H9 (cell line): Measurements from ENCODE around the gene OTUD3. TPM values are rescaled to one million over a fixed set of nuclear protein-coding genes. Genes with fewer than 3 reads are reported as not detected.

Experiments used
- DNase-seq: peaks from one replicate; pipeline ENCODE4 v3.0.0-alpha.2; 2017
- H2AFZ ChIP-seq: one replicate; pipeline ENCODE4 v1.6.1; 2013; ENCODE audit warnings: mild to moderate bottlenecking, low read length, control low read depth, moderate library complexity
- H2AK5ac ChIP-seq: 2 replicates; pipeline ENCODE4 v1.6.1; 2013; ENCODE audit warnings: low read length, control low read depth, mixed read lengths; ENCODE audit not compliant: insufficient read length
- H2BK120ac ChIP-seq: one replicate; pipeline ENCODE4 v1.6.1; 2013; ENCODE audit warnings: low read depth, mild to moderate bottlenecking, low read length, control low read depth, inconsistent platforms; ENCODE audit not compliant: poor library complexity, severe bottlenecking
- H2BK12ac ChIP-seq: 2 replicates; pipeline ENCODE4 v1.6.1; 2013; ENCODE audit warnings: low read length, control low read depth, mixed read lengths, low read depth; ENCODE audit not compliant: insufficient read length
- H2BK15ac ChIP-seq: 2 replicates; pipeline ENCODE4 v1.6.1; 2013; ENCODE audit warnings: low read depth, low read length, control low read depth
- H2BK20ac ChIP-seq: one replicate; pipeline ENCODE4 v1.6.1; 2013; ENCODE audit warnings: low read depth, mild to moderate bottlenecking, low read length, control low read depth, inconsistent platforms; ENCODE audit not compliant: poor library complexity, severe bottlenecking
- H2BK5ac ChIP-seq: 2 replicates; pipeline ENCODE4 v1.6.1; 2013; ENCODE audit warnings: low read length, control low read depth, mixed read lengths; ENCODE audit not compliant: insufficient read length
- H3K14ac ChIP-seq: 2 replicates; pipeline ENCODE4 v1.6.1; 2013; ENCODE audit warnings: low read length, control low read depth; ENCODE audit not compliant: insufficient read depth
- H3K18ac ChIP-seq: 2 replicates; pipeline ENCODE4 v1.6.1; 2013; ENCODE audit warnings: low read depth, mild to moderate bottlenecking, mixed read lengths, low read length, control low read depth; ENCODE audit not compliant: insufficient read length
- H3K23ac ChIP-seq: 2 replicates; pipeline ENCODE4 v1.6.1; 2013; ENCODE audit warnings: low read length, control low read depth, mixed read lengths, low read depth; ENCODE audit not compliant: insufficient read length
- H3K23me2 ChIP-seq: 2 replicates; pipeline ENCODE4 v1.6.1; 2013; ENCODE audit warnings: low read depth, mild to moderate bottlenecking, mixed read lengths, low read length, control low read depth; ENCODE audit not compliant: insufficient read length, poor library complexity, severe bottlenecking
- H3K27ac ChIP-seq: 2 replicates; pipeline ENCODE4 v1.5.1; 2013; ENCODE audit warnings: low read length, control low read depth, mixed read lengths, low read depth; ENCODE audit not compliant: insufficient read length
- H3K27me3 ChIP-seq: 2 replicates; pipeline ENCODE4 v1.6.1; 2013; ENCODE audit warnings: low read length, control low read depth, inconsistent platforms; ENCODE audit not compliant: insufficient read depth
- H3K4ac ChIP-seq: 2 replicates; pipeline ENCODE4 v1.6.1; 2013; ENCODE audit warnings: low read depth, mild to moderate bottlenecking, control low read depth, inconsistent platforms, low read length, moderate library complexity
- H3K4me1 ChIP-seq: 2 replicates; pipeline ENCODE4 v1.6.1; 2013; ENCODE audit warnings: low read length, control low read depth, inconsistent platforms; ENCODE audit not compliant: insufficient read depth
- H3K4me2 ChIP-seq: 2 replicates; pipeline ENCODE4 v1.6.1; 2013; ENCODE audit warnings: low read length, control low read depth, mixed read lengths; ENCODE audit not compliant: insufficient read length, insufficient read depth
- H3K56ac ChIP-seq: 2 replicates; pipeline ENCODE4 v1.6.1; 2013; ENCODE audit warnings: low read depth, mild to moderate bottlenecking, mixed read lengths, low read length, control low read depth; ENCODE audit not compliant: insufficient read length
- H3K79me1 ChIP-seq: 2 replicates; pipeline ENCODE4 v1.6.1; 2013; ENCODE audit warnings: low read depth, mild to moderate bottlenecking, moderate library complexity, low read length, control low read depth, inconsistent platforms; ENCODE audit not compliant: insufficient read depth, poor library complexity, severe bottlenecking
- H3K79me2 ChIP-seq: 2 replicates; pipeline ENCODE4 v1.6.1; 2013; ENCODE audit warnings: low read length, control low read depth, inconsistent platforms; ENCODE audit not compliant: insufficient read depth
- H3K9ac ChIP-seq: 2 replicates; pipeline ENCODE4 v1.6.1; 2013; ENCODE audit warnings: low read length, control low read depth, mixed read lengths; ENCODE audit not compliant: insufficient read length; ENCODE audit errors: extremely low read depth
- H3K9me3 ChIP-seq: one replicate; pipeline ENCODE4 v1.6.1; 2013; ENCODE audit warnings: low read depth, low read length, inconsistent platforms; ENCODE audit not compliant: control insufficient read depth
- H3T11ph ChIP-seq: one replicate; pipeline ENCODE4 v1.6.1; 2013; ENCODE audit warnings: mild to moderate bottlenecking, low read length, control low read depth, inconsistent platforms
- H4K20me1 ChIP-seq: one replicate; pipeline ENCODE4 v1.6.1; 2013; ENCODE audit not compliant: control insufficient read depth, insufficient read length, insufficient read depth
- H4K5ac ChIP-seq: 2 replicates; pipeline ENCODE4 v1.6.1; 2013; ENCODE audit warnings: low read depth, mild to moderate bottlenecking, mixed read lengths, low read length, control low read depth; ENCODE audit not compliant: insufficient read length
- H4K8ac ChIP-seq: replicated peaks from 2 replicates; pipeline ENCODE4 v1.6.1; 2013; ENCODE audit warnings: low read length, control low read depth, mixed read lengths, low read depth; ENCODE audit not compliant: insufficient read length
- H4K91ac ChIP-seq: 2 replicates; pipeline ENCODE4 v1.6.1; 2013; ENCODE audit warnings: low read depth, mild to moderate bottlenecking, moderate library complexity, mixed read lengths, low read length, control low read depth; ENCODE audit not compliant: insufficient read length
- H3K27ac Mint-ChIP-seq, 3 experiments: 2 replicates in 2 of 3; 3 replicates in 1 of 3; pipeline ENCODE4 v1.8.0; 2020 to 2021; ENCODE audit warnings: mixed read lengths in 3 of 3, mild to moderate bottlenecking in 1 of 3, moderate library complexity in 1 of 3
- H3K27me3 Mint-ChIP-seq: 2 replicates; pipeline ENCODE4 v1.8.0; 2021; ENCODE audit warnings: low read depth, mild to moderate bottlenecking, moderate library complexity, mixed read lengths
- H3K36me3 Mint-ChIP-seq, 3 experiments: 2 replicates in 2 of 3; 3 replicates in 1 of 3; pipeline ENCODE4 v1.8.0; 2020 to 2021; ENCODE audit warnings: low read depth in 3 of 3, mixed read lengths in 3 of 3; ENCODE audit not compliant: insufficient read depth in 1 of 3
- H3K4me1 Mint-ChIP-seq, 2 experiments: 2 replicates each; pipeline ENCODE4 v1.8.0; 2020; ENCODE audit warnings: mixed read lengths in 2 of 2
- H3K4me3 Mint-ChIP-seq, 2 experiments: 2 replicates in 1 of 2; 3 replicates in 1 of 2; pipeline ENCODE4 v1.8.0; 2020 to 2021; ENCODE audit warnings: mild to moderate bottlenecking in 2 of 2, mixed read lengths in 2 of 2, moderate library complexity in 1 of 2
- H3K9me3 Mint-ChIP-seq, 2 experiments: 2 replicates in 1 of 2; 3 replicates in 1 of 2; pipeline ENCODE4 v1.8.0; 2020; ENCODE audit warnings: mild to moderate bottlenecking in 2 of 2, mixed read lengths in 2 of 2, moderate library complexity in 1 of 2
- WGBS: extraction: QIAGEN DNeasy Blood & Tissue Kit; methylation state at CpG from one replicate; pipeline ENCODE4 v1.1.7; 2013; ENCODE audit warnings: missing lambda C conversion rate, low lambda C conversion rate, mixed read lengths; ENCODE audit not compliant: insufficient read length; ENCODE audit errors: extremely low coverage; 5-methylcytosine and 5-hydroxymethylcytosine counted together
- total RNA-seq: library from RNA; stranded (reverse); gene quantifications from 2 replicates; pipeline ENCODE4 v1.2.1, GENCODE V29; 2021
- TF ChIP-seq, protein P1 (sequence below): fragments of 200-600 bp; sonication (generic); conservative IDR thresholded peaks from 3 replicates; pipeline ENCODE4 v1.8.0; 2021; ENCODE audit warnings: antibody characterized with exemption, mild to moderate bottlenecking

OTUD3 gene
- total RNA-seq, 1 experiment from 2014 or later, result 12.0 TPM

DNA sequence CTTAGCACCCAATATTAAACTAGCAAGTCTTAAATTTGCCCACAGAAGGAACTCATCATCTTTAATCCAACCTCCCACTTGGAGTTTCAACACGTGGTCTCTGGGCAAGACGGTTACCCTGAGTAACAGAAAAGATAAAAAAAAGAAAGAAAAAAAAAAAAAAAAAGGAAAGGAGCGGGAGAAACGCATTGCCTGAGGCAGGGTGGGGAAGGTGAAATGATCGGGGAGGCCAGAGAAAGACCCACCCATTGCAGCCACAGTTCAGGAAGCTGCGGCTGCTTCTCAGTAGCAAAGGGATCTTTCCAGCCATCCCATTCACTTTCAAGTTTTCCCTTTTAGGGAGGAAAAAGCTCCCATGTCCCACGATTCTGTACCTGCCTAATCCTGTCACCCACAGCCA lies 32.0 kb upstream of the OTUD3 start:
- H3K36me3 Mint-ChIP-seq, result no peaks in the 10 kb centered on the region
- H3K4me1 Mint-ChIP-seq, result peaks cover 0 to 4% of the 10 kb centered on the region in 2 experiments; a peak in 2 of 4 replicates
- Histone ChIP-seq H3K4me1 (no peaks in the 10 kb centered on the region), H3K79me1 (no peaks in the 10 kb centered on the region), H3K4ac (no peak overlapping the region), H2BK20ac (no peak overlapping the region), H3K23me2 (no peaks in the 10 kb centered on the region), H4K5ac (no peak overlapping the region), H3K18ac (no peak overlapping the region), H3K9ac (no peak overlapping the region), H4K91ac (no peak overlapping the region), H3K9me3 (no peaks in the 10 kb centered on the region), H2BK5ac (no peak overlapping the region), H2BK15ac (no peak overlapping the region), H3K79me2 (no peaks in the 10 kb centered on the region), H2AK5ac (no peak overlapping the region), H2BK120ac (no peak overlapping the region), H3K14ac (no peak overlapping the region), H3T11ph (no peak overlapping the region), H3K23ac (no peak overlapping the region), H3K4me2 (no peak overlapping the region), H3K27ac (no peak overlapping the region), H4K8ac (no peak overlapping the region), H3K27me3 (no peaks in the 10 kb centered on the region), H3K56ac (no peak overlapping the region), H2AFZ (no peak overlapping the region), H4K20me1 (no peaks in the 10 kb centered on the region), H2BK12ac (no peak overlapping the region)
- WGBS, result no CpG with 5 or more reads among the region's 7 CpGs
- no peak for DNase-seq
- H3K27ac Mint-ChIP-seq, result no peak overlapping the region
- H3K4me3 Mint-ChIP-seq, result no peak overlapping the region
- H3K27me3 Mint-ChIP-seq, result peaks cover 16% of the 10 kb centered on the region
- H3K9me3 Mint-ChIP-seq, result no peaks in the 10 kb centered on the region
- TF ChIP-seq, protein P1, sequence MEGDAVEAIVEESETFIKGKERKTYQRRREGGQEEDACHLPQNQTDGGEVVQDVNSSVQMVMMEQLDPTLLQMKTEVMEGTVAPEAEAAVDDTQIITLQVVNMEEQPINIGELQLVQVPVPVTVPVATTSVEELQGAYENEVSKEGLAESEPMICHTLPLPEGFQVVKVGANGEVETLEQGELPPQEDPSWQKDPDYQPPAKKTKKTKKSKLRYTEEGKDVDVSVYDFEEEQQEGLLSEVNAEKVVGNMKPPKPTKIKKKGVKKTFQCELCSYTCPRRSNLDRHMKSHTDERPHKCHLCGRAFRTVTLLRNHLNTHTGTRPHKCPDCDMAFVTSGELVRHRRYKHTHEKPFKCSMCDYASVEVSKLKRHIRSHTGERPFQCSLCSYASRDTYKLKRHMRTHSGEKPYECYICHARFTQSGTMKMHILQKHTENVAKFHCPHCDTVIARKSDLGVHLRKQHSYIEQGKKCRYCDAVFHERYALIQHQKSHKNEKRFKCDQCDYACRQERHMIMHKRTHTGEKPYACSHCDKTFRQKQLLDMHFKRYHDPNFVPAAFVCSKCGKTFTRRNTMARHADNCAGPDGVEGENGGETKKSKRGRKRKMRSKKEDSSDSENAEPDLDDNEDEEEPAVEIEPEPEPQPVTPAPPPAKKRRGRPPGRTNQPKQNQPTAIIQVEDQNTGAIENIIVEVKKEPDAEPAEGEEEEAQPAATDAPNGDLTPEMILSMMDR, result no peak
